B cell (primary cell): ENCODE data around the gene MED27. TPM values are rescaled to one million over a fixed set of nuclear protein-coding genes. Genes with fewer than 3 reads are reported as not detected.

Experiments used
- ATAC-seq: fragments of 200-7000 bp; cut with Tn5 transposase; one replicate; pipeline ENCODE4 v1.10.0; 2021; ENCODE audit warnings: low read depth, mild to moderate bottlenecking, moderate number of reproducible peaks, moderate library complexity
- CTCF ChIA-PET: fragments of 350-600 bp; sonication (Branson Sonifier 250); formaldehyde crosslinking; loops from one replicate; lab custom pipeline; 2021; ENCODE audit warnings: antibody characterized with exemption, inconsistent platforms; lab: Charles Lee
- POLR2A ChIA-PET: fragments of 350-600 bp; sonication (Branson Sonifier 250); formaldehyde crosslinking; loops from one replicate; lab custom pipeline; 2021; ENCODE audit warnings: antibody characterized with exemption; lab: Charles Lee
- DNase-seq: peaks from one replicate; pipeline ENCODE4 v3.0.0; 2013
- H2AFZ ChIP-seq: 2 replicates; pipeline ENCODE4 v1.6.1; 2012; ENCODE audit warnings: mild to moderate bottlenecking, low read depth, low read length; ENCODE audit not compliant: insufficient read depth, poor library complexity, severe bottlenecking
- H3K27ac ChIP-seq, 2 donors: 1 replicate in 1 of 2; 2 replicates in 1 of 2; pipeline ENCODE4 v1.5.1; 2012 to 2013; ENCODE audit warnings: low read length in 2 of 2, mild to moderate bottlenecking in 2 of 2, moderate library complexity in 1 of 2
- H3K27me3 ChIP-seq, 4 experiments: fragments of 200-600 bp in 1 of 4; sonication (generic) in 1 of 4; replicated peaks in 1 of 4; 1 replicate in 2 of 4; 2 replicates in 2 of 4; pipeline versions ENCODE4 v1.6.1 to v1.7.0; 2013 to 2016; ENCODE audit warnings: low read length in 3 of 4, mild to moderate bottlenecking in 2 of 4, mixed read lengths in 1 of 4, moderate library complexity in 1 of 4; ENCODE audit not compliant: insufficient read depth in 4 of 4, control insufficient read depth in 3 of 4; ENCODE audit errors: control extremely low read depth in 1 of 4
- H3K36me3 ChIP-seq, 2 experiments: replicated peaks in 1 of 2; 1 replicate in 1 of 2; 2 replicates in 1 of 2; pipeline versions ENCODE4 v1.6.1 to v1.7.1; 2013; ENCODE audit warnings: low read length in 1 of 2; ENCODE audit not compliant: insufficient read depth in 2 of 2, control insufficient read depth in 1 of 2; ENCODE audit errors: control extremely low read depth in 1 of 2, extremely low read depth in 1 of 2
- H3K4me1 ChIP-seq, 2 donors: fragments of 200-600 bp in 1 of 2; sonication (generic) in 1 of 2; 1 replicate in 1 of 2; 2 replicates in 1 of 2; pipeline versions ENCODE4 v1.5.1 to v1.6.1; 2013 to 2017; ENCODE audit warnings: low read length in 2 of 2; ENCODE audit not compliant: control insufficient read depth in 2 of 2, insufficient read depth in 2 of 2
- H3K4me2 ChIP-seq: replicated peaks from 2 replicates; pipeline ENCODE3; 2012; ENCODE audit warnings: mild to moderate bottlenecking, low read depth, low read length; ENCODE audit not compliant: poor library complexity, severe bottlenecking
- H3K4me3 ChIP-seq, 5 experiments: fragments of 200-600 bp in 1 of 5; sonication (generic) in 1 of 5; 1 replicate in 3 of 5; 2 replicates in 2 of 5; pipeline versions ENCODE4 v1.5.1 to v1.7.0; 2011 to 2016; ENCODE audit warnings: low read length in 4 of 5, mild to moderate bottlenecking in 4 of 5, low read depth in 2 of 5, control low read depth in 1 of 5, moderate library complexity in 1 of 5; ENCODE audit not compliant: insufficient read depth in 1 of 5; ENCODE audit errors: control extremely low read depth in 1 of 5, extremely low read depth in 1 of 5
- H3K79me2 ChIP-seq: fragments of 200-600 bp; sonication (generic); one replicate; pipeline ENCODE4 v1.6.0; 2016; ENCODE audit warnings: low read length; ENCODE audit not compliant: control insufficient read depth, insufficient read depth
- H3K9ac ChIP-seq: fragments of 200-600 bp; sonication (generic); 2 replicates; pipeline ENCODE4 v1.6.1; 2017; ENCODE audit warnings: mild to moderate bottlenecking, low read length, moderate library complexity
- H3K9me3 ChIP-seq, 3 donors: one replicate each; pipeline versions ENCODE4 v1.6.1 to v1.7.1; 2013; ENCODE audit warnings: low read length in 2 of 3; ENCODE audit not compliant: control insufficient read depth in 2 of 3, insufficient read depth in 1 of 3; ENCODE audit errors: control extremely low read depth in 1 of 3
- H4K20me1 ChIP-seq: 2 replicates; pipeline ENCODE4 v1.6.0; 2012; ENCODE audit warnings: mild to moderate bottlenecking, low read length; ENCODE audit not compliant: insufficient read depth, control insufficient read depth, poor library complexity, severe bottlenecking
- H3K27ac Mint-ChIP-seq: one replicate; pipeline ENCODE4 v1.8.0; 2021; ENCODE audit warnings: mixed read lengths
- H3K27me3 Mint-ChIP-seq: one replicate; pipeline ENCODE4 v1.8.0; 2021; ENCODE audit warnings: mixed read lengths
- H3K4me1 Mint-ChIP-seq: one replicate; pipeline ENCODE4 v1.8.0; 2021; ENCODE audit warnings: mixed read lengths
- H3K4me3 Mint-ChIP-seq: one replicate; pipeline ENCODE4 v1.8.0; 2021; ENCODE audit warnings: mixed read lengths
- H3K9me3 Mint-ChIP-seq: one replicate; pipeline ENCODE4 v1.8.0; 2022; ENCODE audit warnings: mixed read lengths; ENCODE audit not compliant: insufficient read depth
- EZH2 ChIP-seq: IDR thresholded peaks from 2 replicates; pipeline ENCODE4 v1.6.1; 2012; ENCODE audit warnings: borderline replicate concordance, low read depth, mild to moderate bottlenecking, moderate library complexity, low read length; ENCODE audit not compliant: insufficient read depth, poor library complexity, severe bottlenecking
- WGBS: methylation state at CpG from one replicate; pipeline ENCODE4 v1.1.5; 2013; ENCODE audit warnings: missing lambda C conversion rate; ENCODE audit not compliant: insufficient coverage; 5-methylcytosine and 5-hydroxymethylcytosine counted together
- intact Hi-C: fragments of 100-400 bp; cut with micrococcal nuclease; formaldehyde crosslinking; loops from one replicate; pipeline ENCODE4 v1.10.0; 2022
- polyA plus RNA-seq: library from polyadenylated mRNA; depleted of rRNA; stranded (reverse); fragments of >200 nt; gene quantifications from 2 replicates; pipeline ENCODE4 v1.2.3, GENCODE V29; 2012
- total RNA-seq, 2 donors: library from RNA; stranded (reverse); fragments of 120-200 nt in 1 of 2; gene quantifications; 1 replicate in 1 of 2; 2 replicates in 1 of 2; pipeline versions ENCODE4 v1.2.3 to v1.2.4, GENCODE V29; 2013 to 2022
- TF ChIP-seq, protein P1 (sequence below): fragments of 200-600 bp; IDR thresholded peaks from one replicate; pipeline ENCODE4 v1.8.0; 2022; ENCODE audit warnings: antibody characterized with exemption, mild to moderate bottlenecking

MED27 gene
- total and polyA plus RNA-seq, 2 donors (not counting 1 experiment from before 2014, with no cell fraction given) = 17.4 to 17.7 TPM

GRCh38 chr9:131836021-131836420, 243.6 kb downstream of the MED27 start:
- H4K20me1 ChIP-seq = no peaks in the 10 kb centered on the region
- H3K4me1 ChIP-seq = no peaks in the 10 kb centered on the region
- peaks cover 0 to 37% (median 12%) of the 10 kb centered on the region in 3 donors for H3K9me3 ChIP-seq
- no peaks in the 10 kb centered on the region for H3K36me3 ChIP-seq
- no peak overlapping the region for H2AFZ ChIP-seq
- DNase-seq (no peak), ATAC-seq (no peak)
- H3K27ac Mint-ChIP-seq = no peak overlapping the region
- H3K9ac ChIP-seq = no peak overlapping the region
- no peak overlapping the region for H3K4me3 ChIP-seq
- 84% methylated on average over 18 of the region's 18 CpGs for WGBS
- H3K4me1 Mint-ChIP-seq = no peaks in the 10 kb centered on the region
- TF ChIP-seq EZH2 = no peak
- TF ChIP-seq, protein P1, sequence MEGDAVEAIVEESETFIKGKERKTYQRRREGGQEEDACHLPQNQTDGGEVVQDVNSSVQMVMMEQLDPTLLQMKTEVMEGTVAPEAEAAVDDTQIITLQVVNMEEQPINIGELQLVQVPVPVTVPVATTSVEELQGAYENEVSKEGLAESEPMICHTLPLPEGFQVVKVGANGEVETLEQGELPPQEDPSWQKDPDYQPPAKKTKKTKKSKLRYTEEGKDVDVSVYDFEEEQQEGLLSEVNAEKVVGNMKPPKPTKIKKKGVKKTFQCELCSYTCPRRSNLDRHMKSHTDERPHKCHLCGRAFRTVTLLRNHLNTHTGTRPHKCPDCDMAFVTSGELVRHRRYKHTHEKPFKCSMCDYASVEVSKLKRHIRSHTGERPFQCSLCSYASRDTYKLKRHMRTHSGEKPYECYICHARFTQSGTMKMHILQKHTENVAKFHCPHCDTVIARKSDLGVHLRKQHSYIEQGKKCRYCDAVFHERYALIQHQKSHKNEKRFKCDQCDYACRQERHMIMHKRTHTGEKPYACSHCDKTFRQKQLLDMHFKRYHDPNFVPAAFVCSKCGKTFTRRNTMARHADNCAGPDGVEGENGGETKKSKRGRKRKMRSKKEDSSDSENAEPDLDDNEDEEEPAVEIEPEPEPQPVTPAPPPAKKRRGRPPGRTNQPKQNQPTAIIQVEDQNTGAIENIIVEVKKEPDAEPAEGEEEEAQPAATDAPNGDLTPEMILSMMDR = no peak
- no peak overlapping the region for H3K4me3 Mint-ChIP-seq
- POLR2A ChIA-PET = no interaction called here
- intact Hi-C loops = no loop called here
- H3K27me3 ChIP-seq = peaks cover 0 to 15% (median 0%) of the 10 kb centered on the region in 4 experiments
- no peak overlapping the region for H3K27ac ChIP-seq
- peaks cover 12% of the 10 kb centered on the region for H3K27me3 Mint-ChIP-seq
- no peak overlapping the region for H3K4me2 ChIP-seq
- H3K79me2 ChIP-seq = no peaks in the 10 kb centered on the region
- CTCF ChIA-PET = no interaction called here
- H3K9me3 Mint-ChIP-seq = peaks cover 4% of the 10 kb centered on the region

- Mint-ChIP-seq H3K4me1 (no peaks in the 10 kb centered on the region), H3K9me3 (peaks cover 4% of the 10 kb centered on the region), H3K27ac (no peak overlapping the region), H3K4me3 (no peak overlapping the region), H3K27me3 (peaks cover 12% of the 10 kb centered on the region)
- Histone ChIP-seq H3K27me3 (peaks cover 0 to 15% (median 0%) of the 10 kb centered on the region in 4 experiments), H3K36me3 (no peaks in the 10 kb centered on the region), H3K4me2 (no peak overlapping the region), H3K4me1 (no peaks in the 10 kb centered on the region), H3K79me2 (no peaks in the 10 kb centered on the region), H3K27ac (no peak overlapping the region), H3K4me3 (no peak overlapping the region), H2AFZ (no peak overlapping the region), H3K9ac (no peak overlapping the region), H4K20me1 (no peaks in the 10 kb centered on the region), H3K9me3 (peaks cover 0 to 37% (median 12%) of the 10 kb centered on the region in 3 donors)
- POLR2A ChIA-PET = no interaction called here
- 72% methylated on average over 28 of the region's 30 CpGs for whole genome bisulfite sequencing
- TF ChIP-seq, protein P1 = no peak
- TF ChIP-seq EZH2 = no peak
- DNase-seq (no peak), ATAC-seq (no peak)
- CTCF ChIA-PET = no interaction called here
- intact Hi-C loops = no loop called here
These were observed 244.3 kb downstream of the MED27 start for GRCh38 chr9:131835151-131835910.
